Mesothelial cell of epicardium (in vitro differentiated cells): ENCODE measurements around the gene SLC7A4. TPM values are rescaled to one million over a fixed set of nuclear protein-coding genes. Genes with fewer than 3 reads are reported as not detected.

Source experiments
- DNase-seq, 2 experiments: peaks; one replicate each; pipeline ENCODE4 v3.0.0; 2021; ENCODE audit warnings: low spot score in 2 of 2; ENCODE audit not compliant: unreplicated experiment in 2 of 2
- H3K27ac Mint-ChIP-seq: 2 replicates; pipeline ENCODE4 v1.8.0; 2021; ENCODE audit warnings: mixed read lengths
- H3K27me3 Mint-ChIP-seq: 2 replicates; pipeline ENCODE4 v1.8.0; 2021; ENCODE audit warnings: low read depth, mixed read lengths
- H3K36me3 Mint-ChIP-seq: 2 replicates; pipeline ENCODE4 v1.8.0; 2021; ENCODE audit warnings: mixed read lengths
- H3K4me1 Mint-ChIP-seq: 2 replicates; pipeline ENCODE4 v1.8.0; 2021; ENCODE audit warnings: mixed read lengths
- H3K4me3 Mint-ChIP-seq: 2 replicates; pipeline ENCODE4 v1.8.0; 2021; ENCODE audit warnings: mild to moderate bottlenecking, moderate library complexity, mixed read lengths
- H3K9me3 Mint-ChIP-seq: 2 replicates; pipeline ENCODE4 v1.8.0; 2021; ENCODE audit warnings: mixed read lengths
- microRNA-seq: library from miRNA; unstranded; fragments of <30 nt; microRNA quantifications from one replicate; pipeline ENCODE4 v1.2.0, GENCODE V29; 2021; ENCODE audit warnings: inconsistent platforms, mixed read lengths
- total RNA-seq: library from RNA; stranded (reverse); gene quantifications from 3 replicates; pipeline ENCODE4 v1.2.1, GENCODE V29; 2021
- TF ChIP-seq, protein P1 (sequence below): fragments of 200-600 bp; sonication (generic); IDR thresholded peaks from one replicate; pipeline ENCODE4 v1.5.0; 2021; ENCODE audit warnings: antibody characterized with exemption; ENCODE audit not compliant: unreplicated experiment

SLC7A4 gene
- total RNA-seq, 1 donor from 2014 or later = 3.2 TPM

DNA sequence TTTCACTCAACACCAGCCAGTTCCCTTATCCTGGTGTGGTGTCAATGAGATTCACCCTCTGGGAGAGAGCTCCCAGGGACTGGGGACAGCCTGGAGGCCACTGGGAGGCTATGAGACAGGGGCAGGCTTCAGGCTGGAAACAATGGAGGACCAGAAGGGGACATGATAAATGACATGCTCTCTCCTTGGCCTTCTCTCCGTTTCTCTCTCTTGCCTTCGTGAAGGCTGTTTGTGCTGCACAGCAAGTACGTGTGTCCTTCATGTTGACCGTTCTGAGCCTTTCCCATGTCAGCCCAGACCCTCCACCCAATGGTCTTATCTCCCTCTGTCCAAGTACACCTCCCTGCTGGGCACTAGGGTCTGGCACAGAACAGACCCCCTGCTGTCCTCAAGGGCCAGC lies 51.8 kb downstream of the SLC7A4 start:
- H3K36me3 Mint-ChIP-seq = no peaks in the 10 kb centered on the region
- H3K27me3 Mint-ChIP-seq = peaks cover 12% of the 10 kb centered on the region
- TF ChIP-seq, protein P1, sequence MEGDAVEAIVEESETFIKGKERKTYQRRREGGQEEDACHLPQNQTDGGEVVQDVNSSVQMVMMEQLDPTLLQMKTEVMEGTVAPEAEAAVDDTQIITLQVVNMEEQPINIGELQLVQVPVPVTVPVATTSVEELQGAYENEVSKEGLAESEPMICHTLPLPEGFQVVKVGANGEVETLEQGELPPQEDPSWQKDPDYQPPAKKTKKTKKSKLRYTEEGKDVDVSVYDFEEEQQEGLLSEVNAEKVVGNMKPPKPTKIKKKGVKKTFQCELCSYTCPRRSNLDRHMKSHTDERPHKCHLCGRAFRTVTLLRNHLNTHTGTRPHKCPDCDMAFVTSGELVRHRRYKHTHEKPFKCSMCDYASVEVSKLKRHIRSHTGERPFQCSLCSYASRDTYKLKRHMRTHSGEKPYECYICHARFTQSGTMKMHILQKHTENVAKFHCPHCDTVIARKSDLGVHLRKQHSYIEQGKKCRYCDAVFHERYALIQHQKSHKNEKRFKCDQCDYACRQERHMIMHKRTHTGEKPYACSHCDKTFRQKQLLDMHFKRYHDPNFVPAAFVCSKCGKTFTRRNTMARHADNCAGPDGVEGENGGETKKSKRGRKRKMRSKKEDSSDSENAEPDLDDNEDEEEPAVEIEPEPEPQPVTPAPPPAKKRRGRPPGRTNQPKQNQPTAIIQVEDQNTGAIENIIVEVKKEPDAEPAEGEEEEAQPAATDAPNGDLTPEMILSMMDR = no peak
- peak overlapping the region; percentile 99 for H3K4me3 Mint-ChIP-seq
- H3K4me1 Mint-ChIP-seq = peaks cover 35% of the 10 kb centered on the region
- peaks cover 3% of the 10 kb centered on the region for H3K9me3 Mint-ChIP-seq
- DNase-seq = no peak
- no peak overlapping the region for H3K27ac Mint-ChIP-seq

DNA sequence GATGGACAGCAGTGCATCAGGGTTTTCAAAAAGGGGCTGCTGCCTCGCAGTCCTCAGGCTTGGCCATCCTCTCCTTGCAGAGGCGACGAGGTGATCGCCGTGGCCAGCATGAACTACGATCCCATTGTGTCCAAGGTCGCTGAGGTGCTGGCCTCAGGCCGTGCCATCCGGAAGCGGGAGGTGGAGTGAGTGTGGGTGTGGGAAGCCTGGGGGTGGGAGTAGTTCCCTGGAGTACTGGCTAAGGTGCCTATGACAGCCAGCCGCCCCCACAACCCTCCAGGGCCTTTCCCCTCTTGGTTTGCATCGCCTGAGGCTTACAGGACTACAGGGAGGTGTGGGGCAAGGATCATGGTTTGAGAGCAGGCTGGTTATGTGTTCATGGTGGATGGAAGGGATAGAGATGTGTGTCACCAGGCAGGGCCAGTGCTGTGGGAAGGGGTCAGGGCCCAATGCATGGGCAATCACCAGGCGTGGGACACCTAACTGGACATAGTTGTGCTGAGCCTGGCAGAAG lies 52.4 kb downstream of the SLC7A4 start:
- no peak overlapping the region for H3K27ac Mint-ChIP-seq
- H3K9me3 Mint-ChIP-seq = peaks cover 3% of the 10 kb centered on the region
- DNase-seq = no peak
- TF ChIP-seq, protein P1 = no peak
- peaks cover 35% of the 10 kb centered on the region for H3K4me1 Mint-ChIP-seq
- H3K4me3 Mint-ChIP-seq = peak overlapping the region; percentile 99
- H3K27me3 Mint-ChIP-seq = peaks cover 12% of the 10 kb centered on the region
- H3K36me3 Mint-ChIP-seq = no peaks in the 10 kb centered on the region

DNA sequence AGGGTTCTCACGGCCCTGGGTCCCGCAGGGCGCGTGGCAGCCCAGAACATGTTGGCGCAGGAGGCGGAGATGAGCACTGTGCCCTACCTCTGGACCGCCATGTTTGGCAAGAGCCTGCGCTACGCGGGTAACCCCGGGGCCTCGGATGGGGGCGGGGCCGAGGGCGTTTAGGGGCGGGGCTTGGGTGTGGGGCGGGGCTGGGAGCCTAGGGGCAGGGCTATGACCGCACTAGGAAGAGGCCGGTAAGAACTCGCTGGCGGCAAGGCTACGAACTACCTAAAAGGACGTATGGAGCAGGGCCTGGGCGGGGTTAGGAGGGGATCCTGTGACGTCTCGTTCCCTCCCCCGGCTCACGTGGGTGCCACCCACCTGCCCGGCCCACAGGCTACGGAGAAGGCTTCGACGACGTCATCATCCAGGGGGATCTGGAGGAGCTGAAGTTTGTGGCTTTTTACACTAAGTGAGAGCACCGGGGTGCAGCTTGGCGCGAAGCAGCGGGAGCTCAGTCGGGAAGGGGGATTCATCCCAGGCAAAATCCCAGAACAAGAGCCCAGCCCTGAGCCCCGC lies 53.0 kb downstream of the SLC7A4 start:
- Mint-ChIP-seq H3K4me1 (peaks cover 35% of the 10 kb centered on the region), H3K27ac (peak overlapping the region; percentile 71), H3K36me3 (no peaks in the 10 kb centered on the region), H3K4me3 (peak overlapping the region; percentile 99), H3K27me3 (peaks cover 12% of the 10 kb centered on the region), H3K9me3 (peaks cover 3% of the 10 kb centered on the region)
- TF ChIP-seq, protein P1 = no peak
- DNase-seq = peak; percentile 51 to 70

Small RNA genes lying within 50 kb of the gene (microRNA-seq; reads per million reads assigned to microRNA genes)
- gene MIR649 = not detected

Other genes starting within 250 kb of the SLC7A4 start
- gene PI4KA, start 173.8 kb downstream of the SLC7A4 start, total RNA-seq = 108 to 110 TPM (median 109 TPM) in 3 replicates
- 15.0 to 18.9 TPM (median 15.1 TPM) in 3 replicates for gene SNAP29, start 173.6 kb downstream of the SLC7A4 start, total RNA-seq
- 72.3 to 78.5 TPM (median 75.1 TPM) in 3 replicates for gene CRKL, start 115.2 kb downstream of the SLC7A4 start, total RNA-seq
- 2.4 to 3.2 TPM (median 2.5 TPM) in 3 replicates for gene AIFM3, start 65.3 kb downstream of the SLC7A4 start, total RNA-seq
- 92.3 to 101 TPM (median 97.3 TPM) in 3 replicates for gene LZTR1, start 50.3 kb downstream of the SLC7A4 start, total RNA-seq
- gene THAP7, start 30.4 kb downstream of the SLC7A4 start, total RNA-seq = 19.7 to 22.8 TPM (median 22.0 TPM) in 3 replicates
- gene P2RX6, start 17.4 kb downstream of the SLC7A4 start, total RNA-seq = 0.72 to 1.1 TPM (median 0.88 TPM) in 3 replicates
- gene LRRC74B, start 13.4 kb upstream of the SLC7A4 start, total RNA-seq = 0.18 TPM in 1 of 3 replicates, not detected in the others